ENCODE results near the gene OTOP3.

OTOP3 gene

DNA sequence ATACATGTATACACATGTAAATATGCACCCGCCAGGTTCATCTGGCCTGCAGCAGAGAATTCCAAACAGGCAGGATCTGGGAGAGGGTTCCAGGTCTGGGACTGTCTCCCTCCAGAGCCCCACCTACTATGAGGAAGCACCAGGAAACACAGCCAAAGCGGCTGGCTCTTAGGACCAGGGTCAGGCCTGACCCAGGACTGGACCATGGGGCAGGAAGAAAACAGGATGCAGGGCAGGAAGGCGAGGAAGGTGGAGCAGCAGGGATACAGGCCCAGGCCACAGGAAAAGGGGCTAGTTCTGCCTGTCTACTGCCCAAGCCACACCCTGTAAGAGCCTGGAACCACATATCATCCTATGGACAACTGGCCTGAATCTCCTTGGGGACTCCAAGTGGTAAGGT lies 34.7 kb downstream of the OTOP3 start:
- Histone ChIP-seq H3K9me3 (no peaks in the 10 kb centered on the region), H3K4me3 (ENCODE audit: low read depth in 1 of 2, low read length in 1 of 2) (no peak overlapping the region), H3K27ac (no peak overlapping the region), H3K36me3 (no peaks in the 10 kb centered on the region), H3K4me1 (ENCODE audit: control insufficient read depth in 1 of 2, insufficient read depth in 1 of 2, low read depth in 1 of 2, low read length in 1 of 2) (peaks cover 3 to 15% of the 10 kb centered on the region in 2 experiments), H3K27me3 (peaks cover 66% of the 10 kb centered on the region)
- TF ChIP-seq, protein P1, sequence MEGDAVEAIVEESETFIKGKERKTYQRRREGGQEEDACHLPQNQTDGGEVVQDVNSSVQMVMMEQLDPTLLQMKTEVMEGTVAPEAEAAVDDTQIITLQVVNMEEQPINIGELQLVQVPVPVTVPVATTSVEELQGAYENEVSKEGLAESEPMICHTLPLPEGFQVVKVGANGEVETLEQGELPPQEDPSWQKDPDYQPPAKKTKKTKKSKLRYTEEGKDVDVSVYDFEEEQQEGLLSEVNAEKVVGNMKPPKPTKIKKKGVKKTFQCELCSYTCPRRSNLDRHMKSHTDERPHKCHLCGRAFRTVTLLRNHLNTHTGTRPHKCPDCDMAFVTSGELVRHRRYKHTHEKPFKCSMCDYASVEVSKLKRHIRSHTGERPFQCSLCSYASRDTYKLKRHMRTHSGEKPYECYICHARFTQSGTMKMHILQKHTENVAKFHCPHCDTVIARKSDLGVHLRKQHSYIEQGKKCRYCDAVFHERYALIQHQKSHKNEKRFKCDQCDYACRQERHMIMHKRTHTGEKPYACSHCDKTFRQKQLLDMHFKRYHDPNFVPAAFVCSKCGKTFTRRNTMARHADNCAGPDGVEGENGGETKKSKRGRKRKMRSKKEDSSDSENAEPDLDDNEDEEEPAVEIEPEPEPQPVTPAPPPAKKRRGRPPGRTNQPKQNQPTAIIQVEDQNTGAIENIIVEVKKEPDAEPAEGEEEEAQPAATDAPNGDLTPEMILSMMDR (IDR thresholded peaks at IDR 0.05), result no peak

DNA sequence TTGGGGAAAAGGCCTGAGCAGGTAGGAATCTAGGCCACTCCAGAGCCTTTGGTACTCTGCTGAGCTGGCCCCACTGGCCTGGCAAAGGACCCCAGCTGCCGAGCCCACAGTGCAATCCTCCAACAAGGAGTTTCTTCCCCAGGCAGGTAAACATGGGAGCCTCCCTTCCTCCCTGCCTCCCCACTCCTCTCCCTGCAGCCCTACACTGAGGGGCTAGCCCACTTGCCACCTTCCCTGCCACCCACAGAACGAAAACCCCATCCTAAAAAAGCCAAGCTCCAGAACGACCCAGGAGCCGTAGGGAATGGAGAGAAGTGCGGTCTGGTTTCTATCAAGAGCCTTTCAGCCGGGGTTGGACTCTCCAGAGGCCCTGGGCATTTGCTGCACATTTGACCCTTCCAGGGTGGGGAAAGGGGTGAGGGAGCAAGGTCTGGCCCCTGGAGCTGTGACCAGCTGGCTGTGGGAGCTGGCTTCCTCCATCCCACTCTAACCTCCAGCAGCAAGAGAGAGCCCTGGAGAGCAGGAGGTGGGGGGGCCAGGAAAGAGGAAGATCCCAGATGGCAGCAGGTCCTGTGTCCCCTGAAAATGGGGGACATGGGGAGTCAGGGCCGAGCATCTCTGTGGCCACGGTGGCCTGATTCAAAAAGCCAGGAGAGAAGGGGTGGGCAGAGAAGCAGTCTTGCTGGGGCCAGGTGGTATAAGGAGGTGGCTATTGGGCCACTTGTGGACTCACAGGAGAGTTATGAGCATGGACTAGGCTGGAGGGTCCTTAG lies 35.6 kb downstream of the OTOP3 start:
- peaks cover 3 to 15% of the 10 kb centered on the region in 2 experiments for H3K4me1 ChIP-seq (ENCODE audit: control insufficient read depth in 1 of 2, insufficient read depth in 1 of 2, low read depth in 1 of 2, low read length in 1 of 2)
- H3K36me3 ChIP-seq, result no peaks in the 10 kb centered on the region
- H3K27ac ChIP-seq, result no peak overlapping the region
- TF ChIP-seq, protein P1 (IDR thresholded peaks at IDR 0.05), result no peak
- H3K27me3 ChIP-seq, result peaks cover 73% of the 10 kb centered on the region
- no peaks in the 10 kb centered on the region for H3K9me3 ChIP-seq
- no peak overlapping the region for H3K4me3 ChIP-seq (ENCODE audit: low read depth in 1 of 2, low read length in 1 of 2)

DNA sequence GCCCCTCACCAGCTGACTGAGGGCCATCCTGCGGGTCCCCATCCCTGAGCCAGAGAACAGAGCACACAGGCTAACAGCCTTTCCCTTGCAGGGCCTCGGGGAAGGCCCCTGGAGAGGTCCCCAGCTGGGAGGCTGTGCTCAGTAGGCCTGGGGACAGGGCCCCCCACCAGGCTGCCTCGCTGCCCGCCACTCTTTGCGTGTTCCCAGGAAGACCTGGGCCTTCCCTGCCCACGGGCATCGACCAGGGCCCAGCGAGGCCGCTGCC lies 36.1 kb downstream of the OTOP3 start:
- H3K9me3 ChIP-seq, result no peaks in the 10 kb centered on the region
- H3K4me1 ChIP-seq (ENCODE audit: control insufficient read depth in 1 of 2, insufficient read depth in 1 of 2, low read depth in 1 of 2, low read length in 1 of 2), result peaks cover 3 to 15% of the 10 kb centered on the region in 2 experiments
- peaks cover 74% of the 10 kb centered on the region for H3K27me3 ChIP-seq
- TF ChIP-seq, protein P1 (IDR thresholded peaks at IDR 0.05), result no peak
- H3K36me3 ChIP-seq, result no peaks in the 10 kb centered on the region
- peak overlapping the region in 1 of 2 experiments; percentile 56 for H3K4me3 ChIP-seq (ENCODE audit: low read depth in 1 of 2, low read length in 1 of 2)
- H3K27ac ChIP-seq, result no peak overlapping the region

DNA sequence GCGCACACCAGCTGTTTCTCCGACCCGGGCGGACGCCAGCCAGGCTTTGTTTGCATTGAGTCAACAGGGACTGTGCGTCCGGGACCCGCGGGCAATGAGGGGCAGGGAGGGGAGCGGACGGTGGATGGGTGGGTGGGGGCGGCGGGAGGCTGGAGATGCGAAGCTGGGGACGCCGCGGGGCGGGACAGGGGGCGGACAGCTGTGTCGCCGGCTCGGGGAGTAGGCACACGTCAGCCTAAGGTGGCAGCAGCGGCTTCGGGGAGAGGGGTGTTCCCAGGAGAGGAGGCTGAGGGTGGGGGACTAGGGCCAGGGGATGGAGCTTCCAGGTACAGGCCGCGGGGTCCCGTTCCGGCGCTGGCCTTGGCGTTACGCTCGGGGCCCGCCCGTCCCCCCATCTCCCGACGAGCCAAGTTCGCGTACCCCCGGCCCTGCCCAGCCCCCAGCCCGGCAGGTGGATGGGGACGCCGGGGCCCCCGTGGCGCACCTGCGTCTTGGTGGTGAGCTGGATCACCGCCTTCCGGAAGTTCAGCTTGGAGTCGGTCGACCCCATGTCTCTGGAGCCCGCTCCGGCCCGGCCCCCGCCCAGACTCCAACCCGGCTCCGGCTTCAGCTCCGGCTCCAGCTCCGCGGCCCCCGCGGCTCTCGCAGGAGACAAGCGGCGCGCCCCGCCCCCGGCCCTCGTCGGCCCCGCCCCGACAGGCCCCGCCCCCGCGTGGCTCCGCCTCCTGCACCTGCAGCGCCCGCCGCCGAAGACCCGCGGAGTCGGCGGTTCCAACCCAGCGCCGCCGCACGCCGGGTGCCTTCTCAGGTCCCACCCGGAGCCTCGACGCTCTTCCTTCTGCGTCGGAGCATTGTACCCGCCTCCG lies 36.6 kb downstream of the OTOP3 start, which contains the start of gene HID1:
HID1 (minus strand) TSS at position 653 of the 866 bp plus-strand sequence; CDS start at position 550, 103 bp downstream.
- no peaks in the 10 kb centered on the region for H3K9me3 ChIP-seq
- peaks cover 3 to 15% of the 10 kb centered on the region in 2 experiments for H3K4me1 ChIP-seq (ENCODE audit: control insufficient read depth in 1 of 2, insufficient read depth in 1 of 2, low read depth in 1 of 2, low read length in 1 of 2)
- no peak within 1 kb of the TSS for H3K27ac ChIP-seq
- no peaks in the 10 kb centered on the region for H3K36me3 ChIP-seq
- H3K4me3 ChIP-seq (ENCODE audit: low read depth in 1 of 2, low read length in 1 of 2), result peak within 1 kb of the TSS; percentile 20 to 56
- TF ChIP-seq, protein P1 (IDR thresholded peaks at IDR 0.05), result no peak
- H3K27me3 ChIP-seq, result peaks cover 77% of the 10 kb centered on the region

- Histone ChIP-seq H3K4me3 (ENCODE audit: low read depth in 1 of 2, low read length in 1 of 2) (peak overlapping the region in 1 of 2 experiments; percentile 56), H3K9me3 (no peaks in the 10 kb centered on the region), H3K27me3 (peaks cover 83% of the 10 kb centered on the region), H3K36me3 (no peaks in the 10 kb centered on the region), H3K27ac (no peak overlapping the region), H3K4me1 (ENCODE audit: control insufficient read depth in 1 of 2, insufficient read depth in 1 of 2, low read depth in 1 of 2, low read length in 1 of 2) (peaks cover 3 to 15% of the 10 kb centered on the region in 2 experiments)
- TF ChIP-seq, protein P1 (IDR thresholded peaks at IDR 0.05), result no peak
Observed at GRCh38 chr17:74972973-74973328, 37.3 kb downstream of the OTOP3 start.

Data from neutrophil (primary cell).